SK-N-SH treated with all-trans-retinoic acid at 6 μM for 48 hours (cell line): Measurements from ENCODE around the gene HSPA9.

Experiments used
- ATAC-seq: fragments of 200-7000 bp; cut with Tn5 transposase; 3 replicates; pipeline ENCODE4 v1.9.1; 2020; ENCODE audit warnings: mild to moderate bottlenecking, moderate library complexity
- ARNTL ChIP-seq: fragments of 450-650 bp; formaldehyde crosslinking; IDR thresholded peaks from 2 replicates; pipeline ENCODE4 v1.5.0; 2020; ENCODE audit warnings: low read depth, mild to moderate bottlenecking, moderate library complexity, borderline replicate concordance
- BACH2 ChIP-seq: fragments of 250-450 bp; sonication (Bioruptor Pico); IDR thresholded peaks from 2 replicates; pipeline ENCODE4 v1.9.0; 2021; ENCODE audit warnings: mild to moderate bottlenecking, borderline replicate concordance
- CSDC2 ChIP-seq: fragments of 250-450 bp; sonication (Bioruptor Pico); IDR thresholded peaks from 2 replicates; pipeline ENCODE4 v1.5.0; 2020; ENCODE audit warnings: mild to moderate bottlenecking, moderate library complexity
- GLIS3 ChIP-seq: fragments of 250-450 bp; sonication (Bioruptor Pico); IDR thresholded peaks from 2 replicates; pipeline ENCODE4 v1.5.0; 2020; ENCODE audit warnings: mild to moderate bottlenecking, moderate library complexity
- ISL1 ChIP-seq: fragments of 250-450 bp; sonication (Bioruptor Pico); IDR thresholded peaks from 2 replicates; pipeline ENCODE4 v2.1.2; 2022; ENCODE audit warnings: mild to moderate bottlenecking, moderate library complexity
- OSR1 ChIP-seq: fragments of 250-450 bp; sonication (Bioruptor Pico); IDR thresholded peaks from 2 replicates; pipeline ENCODE4 v1.8.0; 2022; ENCODE audit warnings: moderate library complexity, mild to moderate bottlenecking, inconsistent platforms
- PPARA ChIP-seq: fragments of 250-450 bp; sonication (Bioruptor Pico); IDR thresholded peaks from 2 replicates; pipeline ENCODE4 v1.5.0; 2020; ENCODE audit warnings: mild to moderate bottlenecking, borderline replicate concordance
- RARB ChIP-seq: fragments of 250-450 bp; sonication (Bioruptor Pico); IDR thresholded peaks from 2 replicates; pipeline ENCODE4 v1.8.0; 2021; ENCODE audit warnings: mild to moderate bottlenecking, moderate library complexity
- SNAI2 ChIP-seq: fragments of 250-450 bp; sonication (Bioruptor Pico); IDR thresholded peaks from 2 replicates; pipeline ENCODE4 v1.5.0; 2020; ENCODE audit warnings: mild to moderate bottlenecking, moderate library complexity
- TCF4 ChIP-seq: fragments of 250-450 bp; sonication (Bioruptor Pico); IDR thresholded peaks from 2 replicates; pipeline ENCODE4 v1.8.0; 2021; ENCODE audit warnings: mild to moderate bottlenecking, moderate library complexity, borderline replicate concordance
- TOX ChIP-seq: fragments of 250-450 bp; sonication (Bioruptor Pico); IDR thresholded peaks from 2 replicates; pipeline ENCODE4 v1.8.0; 2021; ENCODE audit warnings: mild to moderate bottlenecking, moderate library complexity, borderline replicate concordance
- ZC3H10 ChIP-seq: fragments of 250-450 bp; sonication (Bioruptor Pico); IDR thresholded peaks from 2 replicates; pipeline ENCODE4 v1.5.1; 2021; ENCODE audit warnings: mild to moderate bottlenecking, moderate library complexity
- ZFP3 ChIP-seq: fragments of 250-450 bp; sonication (Bioruptor Pico); IDR thresholded peaks from 2 replicates; pipeline ENCODE4 v1.5.0; 2020; ENCODE audit warnings: mild to moderate bottlenecking, moderate library complexity
- ZFP30 ChIP-seq: fragments of 450-650 bp; formaldehyde crosslinking; IDR thresholded peaks from 2 replicates; pipeline ENCODE4 v1.5.0; 2022; ENCODE audit warnings: mild to moderate bottlenecking, moderate library complexity
- ZNF565 ChIP-seq: fragments of 450-650 bp; formaldehyde crosslinking; conservative IDR thresholded peaks from 2 replicates; pipeline ENCODE4 v1.5.0; 2020; ENCODE audit warnings: low read depth, mild to moderate bottlenecking, moderate library complexity
- ZNF70 ChIP-seq: fragments of 450-650 bp; formaldehyde crosslinking; IDR thresholded peaks from 2 replicates; pipeline ENCODE4 v1.5.0; 2020; ENCODE audit warnings: mild to moderate bottlenecking, moderate library complexity
- ZNF8 ChIP-seq: fragments of 450-650 bp; formaldehyde crosslinking; IDR thresholded peaks from 2 replicates; pipeline ENCODE4 v1.5.0; 2020; ENCODE audit warnings: mild to moderate bottlenecking, moderate library complexity
- TF ChIP-seq, protein P1 (sequence below): fragments of 250-450 bp; sonication (Bioruptor Pico); IDR thresholded peaks from 2 replicates; pipeline ENCODE4 v1.5.0; 2020; ENCODE audit warnings: mild to moderate bottlenecking, moderate library complexity
- TF ChIP-seq, protein P2 (sequence below): fragments of 250-450 bp; sonication (Bioruptor Pico); IDR thresholded peaks from 2 replicates; pipeline ENCODE4 v1.5.1; 2020; ENCODE audit warnings: low read depth, mild to moderate bottlenecking, moderate library complexity
- TF ChIP-seq, protein P3 (sequence below): fragments of 250-450 bp; sonication (Bioruptor Pico); IDR thresholded peaks from 2 replicates; pipeline ENCODE4 v1.5.1; 2021; ENCODE audit warnings: mild to moderate bottlenecking, moderate library complexity
- TF ChIP-seq, protein P4 (sequence below): fragments of 250-450 bp; sonication (Bioruptor Pico); IDR thresholded peaks from 2 replicates; pipeline ENCODE4 v1.8.0; 2020; ENCODE audit warnings: mild to moderate bottlenecking, moderate library complexity, borderline replicate concordance

HSPA9 gene

DNA sequence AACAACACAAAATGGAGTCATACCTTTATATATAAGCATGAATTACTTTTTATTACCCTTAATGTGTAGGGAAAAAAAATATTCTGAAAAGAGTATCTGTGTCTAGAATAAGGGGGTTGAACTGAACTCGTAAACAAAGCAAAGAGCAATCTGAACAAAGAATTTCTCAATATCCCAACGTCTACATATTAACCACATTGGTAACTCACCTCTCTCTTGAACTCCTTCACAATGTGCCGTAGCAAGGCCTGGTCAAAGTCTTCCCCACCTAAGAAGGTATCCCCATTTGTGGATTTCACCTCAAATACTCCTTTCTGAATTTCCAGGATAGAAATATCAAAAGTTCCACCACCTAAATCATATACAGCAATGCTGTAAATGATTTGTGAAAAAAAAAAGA lies 8.4 kb downstream of the HSPA9 start:
- TF ChIP-seq BACH2 (CRISPR knock-in tag) (no peak), TOX (CRISPR knock-in tag) (no peak), ZFP3 (CRISPR knock-in tag) (no peak), ZNF70 (no peak)
- TF ChIP-seq, protein P1, sequence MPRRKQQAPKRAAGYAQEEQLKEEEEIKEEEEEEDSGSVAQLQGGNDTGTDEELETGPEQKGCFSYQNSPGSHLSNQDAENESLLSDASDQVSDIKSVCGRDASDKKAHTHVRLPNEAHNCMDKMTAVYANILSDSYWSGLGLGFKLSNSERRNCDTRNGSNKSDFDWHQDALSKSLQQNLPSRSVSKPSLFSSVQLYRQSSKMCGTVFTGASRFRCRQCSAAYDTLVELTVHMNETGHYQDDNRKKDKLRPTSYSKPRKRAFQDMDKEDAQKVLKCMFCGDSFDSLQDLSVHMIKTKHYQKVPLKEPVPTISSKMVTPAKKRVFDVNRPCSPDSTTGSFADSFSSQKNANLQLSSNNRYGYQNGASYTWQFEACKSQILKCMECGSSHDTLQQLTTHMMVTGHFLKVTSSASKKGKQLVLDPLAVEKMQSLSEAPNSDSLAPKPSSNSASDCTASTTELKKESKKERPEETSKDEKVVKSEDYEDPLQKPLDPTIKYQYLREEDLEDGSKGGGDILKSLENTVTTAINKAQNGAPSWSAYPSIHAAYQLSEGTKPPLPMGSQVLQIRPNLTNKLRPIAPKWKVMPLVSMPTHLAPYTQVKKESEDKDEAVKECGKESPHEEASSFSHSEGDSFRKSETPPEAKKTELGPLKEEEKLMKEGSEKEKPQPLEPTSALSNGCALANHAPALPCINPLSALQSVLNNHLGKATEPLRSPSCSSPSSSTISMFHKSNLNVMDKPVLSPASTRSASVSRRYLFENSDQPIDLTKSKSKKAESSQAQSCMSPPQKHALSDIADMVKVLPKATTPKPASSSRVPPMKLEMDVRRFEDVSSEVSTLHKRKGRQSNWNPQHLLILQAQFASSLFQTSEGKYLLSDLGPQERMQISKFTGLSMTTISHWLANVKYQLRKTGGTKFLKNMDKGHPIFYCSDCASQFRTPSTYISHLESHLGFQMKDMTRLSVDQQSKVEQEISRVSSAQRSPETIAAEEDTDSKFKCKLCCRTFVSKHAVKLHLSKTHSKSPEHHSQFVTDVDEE (CRISPR knock-in tag): no peak
- ATAC-seq: no peak

DNA sequence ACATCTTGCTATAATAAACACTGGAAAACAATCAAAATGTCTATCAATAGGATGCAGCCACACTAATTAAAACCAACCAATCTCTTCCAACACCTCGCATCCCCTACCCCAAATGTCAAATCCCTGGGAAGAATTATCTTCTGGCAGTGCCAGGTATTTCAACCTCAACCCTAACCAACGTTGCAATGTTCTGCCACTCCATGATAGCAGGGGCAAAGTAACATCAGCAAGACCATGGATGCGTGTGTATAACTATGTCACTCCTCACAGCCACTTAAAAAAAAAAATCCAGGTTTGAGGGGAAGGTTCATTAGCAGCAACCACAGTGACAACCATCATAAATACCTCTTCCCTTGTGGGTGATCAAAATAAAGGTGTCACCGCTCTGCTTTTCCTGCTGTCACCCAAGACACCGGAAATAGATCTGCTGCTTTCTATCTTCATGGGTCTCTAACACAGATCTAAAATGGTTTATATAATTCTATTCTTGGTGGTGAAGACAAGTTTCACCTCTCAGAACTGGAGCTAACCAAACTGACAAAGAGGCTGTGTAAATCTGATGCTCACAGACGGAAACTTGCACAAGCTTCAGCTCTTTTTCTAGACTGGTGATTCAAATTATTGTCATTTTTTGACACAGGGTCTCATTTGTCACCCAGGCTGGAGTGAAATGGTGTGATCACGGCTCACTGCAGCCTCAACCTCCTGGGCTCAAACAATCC lies 9.9 kb downstream of the HSPA9 start:
- ATAC-seq: no peak
- TF ChIP-seq BACH2 (CRISPR knock-in tag) (no peak), OSR1 (no peak), CSDC2 (CRISPR knock-in tag) (no peak), ZC3H10 (no peak), ZNF8 (CRISPR knock-in tag) (no peak), GLIS3 (CRISPR knock-in tag) (no peak)
- TF ChIP-seq, protein P2, sequence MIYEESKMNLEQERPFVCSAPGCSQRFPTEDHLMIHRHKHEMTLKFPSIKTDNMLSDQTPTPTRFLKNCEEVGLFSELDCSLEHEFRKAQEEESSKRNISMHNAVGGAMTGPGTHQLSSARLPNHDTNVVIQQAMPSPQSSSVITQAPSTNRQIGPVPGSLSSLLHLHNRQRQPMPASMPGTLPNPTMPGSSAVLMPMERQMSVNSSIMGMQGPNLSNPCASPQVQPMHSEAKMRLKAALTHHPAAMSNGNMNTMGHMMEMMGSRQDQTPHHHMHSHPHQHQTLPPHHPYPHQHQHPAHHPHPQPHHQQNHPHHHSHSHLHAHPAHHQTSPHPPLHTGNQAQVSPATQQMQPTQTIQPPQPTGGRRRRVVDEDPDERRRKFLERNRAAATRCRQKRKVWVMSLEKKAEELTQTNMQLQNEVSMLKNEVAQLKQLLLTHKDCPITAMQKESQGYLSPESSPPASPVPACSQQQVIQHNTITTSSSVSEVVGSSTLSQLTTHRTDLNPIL: no peak

DNA sequence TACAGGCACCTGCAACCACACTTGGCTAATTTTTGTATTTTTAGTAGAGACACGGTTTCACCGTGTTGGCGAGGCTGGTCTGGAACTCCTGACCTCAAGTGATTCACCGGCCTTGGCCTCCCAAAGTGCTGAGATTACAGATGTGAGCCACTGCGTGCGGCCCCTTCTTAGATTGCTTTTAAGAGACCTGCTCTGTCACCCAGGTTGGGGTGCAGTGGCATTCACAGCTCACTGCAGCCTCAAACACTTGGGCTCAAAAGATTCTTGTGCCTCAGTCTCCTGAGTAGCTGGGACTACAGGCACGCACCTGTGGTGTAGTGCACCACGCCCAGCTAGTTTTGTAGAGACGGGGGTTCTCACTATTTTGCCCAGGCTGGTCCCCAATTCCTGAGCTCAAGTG lies 11.0 kb downstream of the HSPA9 start:
- TF ChIP-seq CSDC2 (CRISPR knock-in tag) (no peak), ARNTL (CRISPR knock-in tag) (no peak), RARB (no peak), OSR1 (no peak), TCF4 (CRISPR knock-in tag) (no peak), GLIS3 (CRISPR knock-in tag) (no peak), PPARA (no peak), ZFP30 (CRISPR knock-in tag) (no peak)
- TF ChIP-seq, protein P1 (CRISPR knock-in tag): no peak
- TF ChIP-seq, protein P3, sequence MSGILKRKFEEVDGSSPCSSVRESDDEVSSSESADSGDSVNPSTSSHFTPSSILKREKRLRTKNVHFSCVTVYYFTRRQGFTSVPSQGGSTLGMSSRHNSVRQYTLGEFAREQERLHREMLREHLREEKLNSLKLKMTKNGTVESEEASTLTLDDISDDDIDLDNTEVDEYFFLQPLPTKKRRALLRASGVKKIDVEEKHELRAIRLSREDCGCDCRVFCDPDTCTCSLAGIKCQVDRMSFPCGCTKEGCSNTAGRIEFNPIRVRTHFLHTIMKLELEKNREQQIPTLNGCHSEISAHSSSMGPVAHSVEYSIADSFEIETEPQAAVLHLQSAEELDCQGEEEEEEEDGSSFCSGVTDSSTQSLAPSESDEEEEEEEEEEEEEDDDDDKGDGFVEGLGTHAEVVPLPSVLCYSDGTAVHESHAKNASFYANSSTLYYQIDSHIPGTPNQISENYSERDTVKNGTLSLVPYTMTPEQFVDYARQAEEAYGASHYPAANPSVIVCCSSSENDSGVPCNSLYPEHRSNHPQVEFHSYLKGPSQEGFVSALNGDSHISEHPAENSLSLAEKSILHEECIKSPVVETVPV: no peak
- ATAC-seq: no peak

DNA sequence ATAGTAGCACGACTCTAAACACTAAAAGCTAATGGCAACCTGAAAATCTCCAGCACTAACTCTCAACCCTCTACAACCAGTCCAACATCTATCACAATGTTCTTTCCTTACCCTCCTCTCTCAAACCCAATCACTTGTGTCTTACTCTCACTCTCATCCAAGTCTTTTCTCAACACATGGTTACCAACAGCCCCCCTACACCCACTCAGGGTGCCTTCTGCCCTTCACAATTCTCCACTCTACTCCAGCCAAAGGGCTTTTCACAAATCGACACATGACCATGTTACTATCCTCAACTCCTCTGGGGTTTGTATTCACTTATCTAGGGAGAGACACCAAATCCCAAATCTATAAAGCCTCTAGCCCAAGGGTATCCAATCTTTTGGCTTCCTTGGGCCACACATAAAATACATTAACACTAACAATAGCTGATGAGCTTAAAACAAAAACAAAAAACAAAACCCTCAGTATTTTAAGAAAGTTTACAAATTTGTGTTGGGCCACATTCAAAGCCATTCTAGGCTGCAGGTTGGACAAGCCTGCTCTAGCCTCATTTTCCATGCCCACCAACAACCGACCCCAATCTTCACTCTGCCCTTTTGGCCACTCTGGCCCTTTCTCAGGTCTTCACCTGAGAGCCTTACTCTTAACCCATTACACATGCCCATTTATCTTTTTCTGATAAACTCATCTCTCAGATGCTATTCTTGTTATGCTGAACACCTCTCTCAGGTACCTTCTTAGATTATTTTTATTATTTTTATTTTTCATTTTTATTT lies 11.7 kb downstream of the HSPA9 start:
- ATAC-seq: no peak
- no peak for TF ChIP-seq ISL1 (CRISPR knock-in tag)
- TF ChIP-seq, protein P1 (CRISPR knock-in tag): no peak
- TF ChIP-seq GLIS3 (CRISPR knock-in tag): no peak
- TF ChIP-seq RARB: no peak
- TF ChIP-seq ZNF8 (CRISPR knock-in tag): no peak
- no peak for TF ChIP-seq SNAI2 (CRISPR knock-in tag)
- TF ChIP-seq ZFP30 (CRISPR knock-in tag): no peak
- TF ChIP-seq ZFP3 (CRISPR knock-in tag): no peak
- no peak for TF ChIP-seq ZNF70
- no peak for TF ChIP-seq ZNF565 (CRISPR knock-in tag)
- TF ChIP-seq, protein P4, sequence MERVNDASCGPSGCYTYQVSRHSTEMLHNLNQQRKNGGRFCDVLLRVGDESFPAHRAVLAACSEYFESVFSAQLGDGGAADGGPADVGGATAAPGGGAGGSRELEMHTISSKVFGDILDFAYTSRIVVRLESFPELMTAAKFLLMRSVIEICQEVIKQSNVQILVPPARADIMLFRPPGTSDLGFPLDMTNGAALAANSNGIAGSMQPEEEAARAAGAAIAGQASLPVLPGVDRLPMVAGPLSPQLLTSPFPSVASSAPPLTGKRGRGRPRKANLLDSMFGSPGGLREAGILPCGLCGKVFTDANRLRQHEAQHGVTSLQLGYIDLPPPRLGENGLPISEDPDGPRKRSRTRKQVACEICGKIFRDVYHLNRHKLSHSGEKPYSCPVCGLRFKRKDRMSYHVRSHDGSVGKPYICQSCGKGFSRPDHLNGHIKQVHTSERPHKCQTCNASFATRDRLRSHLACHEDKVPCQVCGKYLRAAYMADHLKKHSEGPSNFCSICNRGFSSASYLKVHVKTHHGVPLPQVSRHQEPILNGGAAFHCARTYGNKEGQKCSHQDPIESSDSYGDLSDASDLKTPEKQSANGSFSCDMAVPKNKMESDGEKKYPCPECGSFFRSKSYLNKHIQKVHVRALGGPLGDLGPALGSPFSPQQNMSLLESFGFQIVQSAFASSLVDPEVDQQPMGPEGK (CRISPR knock-in tag): no peak
- no peak for TF ChIP-seq PPARA
- TF ChIP-seq TCF4 (CRISPR knock-in tag): no peak
- TF ChIP-seq BACH2 (CRISPR knock-in tag): no peak
- TF ChIP-seq TOX (CRISPR knock-in tag): no peak
